Suprapubic skin (tissue), 4 donors: ENCODE results near the gene ADGRG2. TPM values are rescaled to one million over a fixed set of nuclear protein-coding genes. Genes with fewer than 3 reads are reported as not detected.

Experiments
- DNase-seq, 2 donors: peaks; one replicate each; pipeline ENCODE4 v3.0.0-alpha.2; 2019; ENCODE audit warnings: low spot score in 2 of 2
- H3K27ac ChIP-seq: fragments of 200-600 bp; sonication (generic); one replicate; pipeline ENCODE4 v1.5.1; 2019
- H3K27me3 ChIP-seq: fragments of 200-600 bp; sonication (generic); one replicate; pipeline ENCODE4 v1.5.1; 2019
- H3K36me3 ChIP-seq: fragments of 200-600 bp; sonication (generic); one replicate; pipeline ENCODE4 v1.5.1; 2019
- H3K4me1 ChIP-seq: fragments of 200-600 bp; sonication (generic); one replicate; pipeline ENCODE4 v1.5.1; 2019
- H3K4me3 ChIP-seq: fragments of 200-600 bp; sonication (generic); one replicate; pipeline ENCODE4 v1.5.1; 2019; ENCODE audit warnings: mild to moderate bottlenecking
- H3K9me3 ChIP-seq: fragments of 200-600 bp; sonication (generic); one replicate; pipeline ENCODE4 v1.5.1; 2019
- CTCF ChIP-seq, 2 donors: fragments of 200-600 bp in 1 of 2; fragments of 450-650 bp in 1 of 2; sonication (generic) in 1 of 2; IDR thresholded peaks; one replicate each; pipeline ENCODE4 v1.5.1; 2016 to 2019; ENCODE audit warnings: antibody characterized with exemption in 2 of 2, mild to moderate bottlenecking in 1 of 2, moderate library complexity in 1 of 2
- EP300 ChIP-seq: sonication (generic); formaldehyde crosslinking; IDR thresholded peaks from one replicate; pipeline ENCODE4 v1.6.1; 2017; ENCODE audit warnings: antibody characterized with exemption
- POLR2A ChIP-seq, 2 donors: fragments of 450-650 bp; IDR thresholded peaks; one replicate each; pipeline ENCODE4 v1.6.1; 2017; ENCODE audit warnings: antibody characterized with exemption in 2 of 2, mild to moderate bottlenecking in 2 of 2, moderate library complexity in 2 of 2
- POLR2AphosphoS5 ChIP-seq, 3 donors: sonication (generic); formaldehyde crosslinking; IDR thresholded peaks; one replicate each; pipeline ENCODE4 v1.6.1; 2017; ENCODE audit warnings: antibody characterized with exemption in 3 of 3
- WGBS: methylation state at CpG from one replicate; pipeline ENCODE4 v1.1.5; 2018; 5-methylcytosine and 5-hydroxymethylcytosine counted together
- total RNA-seq, 4 donors: library from RNA; depleted of rRNA; stranded (reverse); fragments of >200 nt; gene quantifications; one replicate each; pipeline ENCODE4 v1.1.0, GENCODE V29; 2016

The ADGRG2 gene
- total RNA-seq, 4 donors from 2014 or later, result 0.24 to 2.0 (median 0.60) TPM

- Histone ChIP-seq H3K36me3 (no peaks in the 10 kb centered on the region), H3K9me3 (no peaks in the 10 kb centered on the region), H3K4me3 (no peak overlapping the region), H3K27ac (no peak overlapping the region), H3K27me3 (no peaks in the 10 kb centered on the region), H3K4me1 (no peaks in the 10 kb centered on the region)
- no peak for TF ChIP-seq POLR2AphosphoS5 (IDR thresholded peaks at IDR 0.05)
- TF ChIP-seq CTCF (IDR thresholded peaks at IDR 0.05), result no peak
- no peak for TF ChIP-seq POLR2A (IDR thresholded peaks at IDR 0.05)
- no peak for TF ChIP-seq EP300
- no peak for DNase-seq
- 78% methylated on average over 2 of the region's 2 CpGs for whole genome bisulfite sequencing
Observed at GRCh38 chrX:19089555-19090040, 32.7 kb downstream of the ADGRG2 start.

- DNase-seq, result no peak
- 93% methylated on average over 8 of the region's 8 CpGs for WGBS
- TF ChIP-seq POLR2AphosphoS5 (IDR thresholded peaks at IDR 0.05) (no peak), EP300 (no peak), CTCF (IDR thresholded peaks at IDR 0.05) (no peak), POLR2A (IDR thresholded peaks at IDR 0.05) (no peak)
Observed at GRCh38 chrX:19086102-19086772, 36.0 kb downstream of the ADGRG2 start.

GRCh38 chrX:19085666-19086065 lies 36.6 kb downstream of the ADGRG2 start:
- TF ChIP-seq EP300, result no peak
- no peak for TF ChIP-seq POLR2A (IDR thresholded peaks at IDR 0.05)
- no peak for TF ChIP-seq CTCF (IDR thresholded peaks at IDR 0.05)
- TF ChIP-seq POLR2AphosphoS5 (IDR thresholded peaks at IDR 0.05), result no peak
- no peak overlapping the region for H3K27ac ChIP-seq
- no peak for DNase-seq
- no peaks in the 10 kb centered on the region for H3K27me3 ChIP-seq
- no peaks in the 10 kb centered on the region for H3K9me3 ChIP-seq
- H3K4me1 ChIP-seq, result no peaks in the 10 kb centered on the region
- no peaks in the 10 kb centered on the region for H3K36me3 ChIP-seq
- H3K4me3 ChIP-seq, result no peak overlapping the region
- WGBS, result 79% methylated on average over 3 of the region's 3 CpGs

More at GRCh38 chrX:19086102-19086772, 36.0 kb downstream of the ADGRG2 start:
- no peak overlapping the region for H3K27ac ChIP-seq
- no peaks in the 10 kb centered on the region for H3K4me1 ChIP-seq
- H3K36me3 ChIP-seq, result no peaks in the 10 kb centered on the region
- no peaks in the 10 kb centered on the region for H3K27me3 ChIP-seq
- H3K4me3 ChIP-seq, result no peak overlapping the region
- H3K9me3 ChIP-seq, result no peaks in the 10 kb centered on the region

GRCh38 chrX:19075754-19076153 lies 46.5 kb downstream of the ADGRG2 start:
- H3K36me3 ChIP-seq, result no peaks in the 10 kb centered on the region
- H3K27me3 ChIP-seq, result no peaks in the 10 kb centered on the region
- no peaks in the 10 kb centered on the region for H3K4me1 ChIP-seq
- no peaks in the 10 kb centered on the region for H3K9me3 ChIP-seq
- H3K27ac ChIP-seq, result no peak overlapping the region
- H3K4me3 ChIP-seq, result no peak overlapping the region
- no peak for DNase-seq
- TF ChIP-seq POLR2AphosphoS5 (IDR thresholded peaks at IDR 0.05), result no peak
- TF ChIP-seq EP300, result no peak
- no peak for TF ChIP-seq POLR2A (IDR thresholded peaks at IDR 0.05)
- TF ChIP-seq CTCF (IDR thresholded peaks at IDR 0.05), result no peak

- Histone ChIP-seq H3K9me3 (no peaks in the 10 kb centered on the region), H3K27me3 (no peaks in the 10 kb centered on the region), H3K36me3 (no peaks in the 10 kb centered on the region), H3K4me3 (no peak overlapping the region), H3K27ac (no peak overlapping the region), H3K4me1 (no peaks in the 10 kb centered on the region)
- 62% methylated on average over 3 of the region's 3 CpGs for WGBS
- DNase-seq, result no peak
- TF ChIP-seq CTCF (IDR thresholded peaks at IDR 0.05) (no peak), POLR2AphosphoS5 (IDR thresholded peaks at IDR 0.05) (no peak), POLR2A (IDR thresholded peaks at IDR 0.05) (no peak), EP300 (no peak)
Observed at GRCh38 chrX:19072372-19072771, 49.9 kb downstream of the ADGRG2 start.
